ENCODE data around the gene TPST2. TPM values are rescaled to one million over a fixed set of nuclear protein-coding genes. Genes with fewer than 3 reads are reported as not detected.

TPST2 gene
- total RNA-seq, 1 experiment from 2014 or later: 11.8 TPM

- no peak for TF ChIP-seq JUND (IDR thresholded peaks at IDR 0.05)
- TF ChIP-seq SRF (IDR thresholded peaks at IDR 0.05; ENCODE audit: low read depth): no peak
- no peak for TF ChIP-seq ATF3 (IDR thresholded peaks at IDR 0.05)
- no peak for TF ChIP-seq ZBTB33 (IDR thresholded peaks at IDR 0.05; ENCODE audit: extremely low read depth, insufficient replicate concordance, low read length)
- no peak for TF ChIP-seq POLR2AphosphoS5 (IDR thresholded peaks at IDR 0.05; ENCODE audit: low read depth, low read length)
- intact Hi-C loops (cut with micrococcal nuclease): no loop called here
- ChIA-PET POLR2A (no interaction called here), CTCF (no interaction called here), RAD21 (ENCODE audit: low non-redundant PET in 1 of 2, low total read pairs in 2 of 2, uncharacterized antibody in 2 of 2, unreplicated experiment in 2 of 2) (no interaction called here)
- no peaks in the 10 kb centered on the region for H3K27me3 ChIP-seq (ENCODE audit: insufficient read depth, low read length)
- no peak overlapping the region for H3K4me3 ChIP-seq (replicated peaks in 1 of 2; ENCODE audit: low read depth in 1 of 2, low read length in 2 of 2)
- H3K4me2 ChIP-seq (ENCODE audit: low read length): no peak overlapping the region
- BruUV-seq (replicated peaks): no TSS peak
- DNase-seq (ENCODE audit: low read depth, low spot score) (no peak), ATAC-seq (no peak)
- no peak overlapping the region for H3K27ac ChIP-seq (ENCODE audit: low read depth, low read length)
- H2AFZ ChIP-seq (ENCODE audit: low read depth, low read length, poor library complexity, severe bottlenecking): no peak overlapping the region
- H3K9me3 ChIP-seq (ENCODE audit: control insufficient read depth in 1 of 2, insufficient read depth in 1 of 2, low read depth in 1 of 2, low read length in 2 of 2): no peaks in the 10 kb centered on the region
- H3K79me2 ChIP-seq (ENCODE audit: insufficient read depth, low read length): no peaks in the 10 kb centered on the region
- H3K9me2 ChIP-seq (ENCODE audit: insufficient read depth): no peaks in the 10 kb centered on the region
- no peaks in the 10 kb centered on the region for H3K4me1 ChIP-seq (ENCODE audit: control insufficient read depth in 1 of 2, insufficient read depth in 2 of 2, low read length in 2 of 2)
- H3K36me3 ChIP-seq (ENCODE audit: control insufficient read depth in 1 of 2, insufficient read depth in 2 of 2, low read length in 2 of 2): peaks cover 0 to 2% of the 10 kb centered on the region in 2 experiments; a peak in 2 of 4 replicates
- H3K9ac ChIP-seq (ENCODE audit: low read length): no peak overlapping the region
- H4K20me1 ChIP-seq (ENCODE audit: insufficient read depth): no peaks in the 10 kb centered on the region
Measured at GRCh38 chr22:26535603-26535908, 54.4 kb downstream of the TPST2 start.

- Histone ChIP-seq H3K27me3 (ENCODE audit: insufficient read depth, low read length) (no peaks in the 10 kb centered on the region), H3K4me2 (ENCODE audit: low read length) (no peak overlapping the region), H3K4me3 (replicated peaks in 1 of 2; ENCODE audit: low read depth in 1 of 2, low read length in 2 of 2) (no peak overlapping the region), H3K27ac (ENCODE audit: low read depth, low read length) (no peak overlapping the region), H3K4me1 (ENCODE audit: control insufficient read depth in 1 of 2, insufficient read depth in 2 of 2, low read length in 2 of 2) (no peaks in the 10 kb centered on the region), H2AFZ (ENCODE audit: low read depth, low read length, poor library complexity, severe bottlenecking) (no peak overlapping the region), H3K79me2 (ENCODE audit: insufficient read depth, low read length) (no peaks in the 10 kb centered on the region), H3K36me3 (ENCODE audit: control insufficient read depth in 1 of 2, insufficient read depth in 2 of 2, low read length in 2 of 2) (peaks cover 0 to 2% of the 10 kb centered on the region in 2 experiments; a peak in 2 of 4 replicates), H3K9me3 (ENCODE audit: control insufficient read depth in 1 of 2, insufficient read depth in 1 of 2, low read depth in 1 of 2, low read length in 2 of 2) (no peaks in the 10 kb centered on the region), H4K20me1 (ENCODE audit: insufficient read depth) (no peaks in the 10 kb centered on the region), H3K9ac (ENCODE audit: low read length) (no peak overlapping the region), H3K9me2 (ENCODE audit: insufficient read depth) (no peaks in the 10 kb centered on the region)
- ATAC-seq: no peak
- CTCF ChIA-PET: no interaction called here
- TF ChIP-seq EZH2phosphoT487 (IDR thresholded peaks at IDR 0.05; ENCODE audit: borderline replicate concordance): no peak
- intact Hi-C loops (cut with micrococcal nuclease): no loop called here
- DNase-seq (ENCODE audit: low read depth, low spot score): no peak
- RAD21 ChIA-PET (ENCODE audit: low non-redundant PET in 1 of 2, low total read pairs in 2 of 2, uncharacterized antibody in 2 of 2, unreplicated experiment in 2 of 2): no interaction called here
- no TSS peak for BruUV-seq (replicated peaks)
- POLR2A ChIA-PET: no interaction called here
Measured at GRCh38 chr22:26534874-26535602, 54.9 kb downstream of the TPST2 start.

Measured in HCT116 (cell line).